K562 (cell line): ENCODE measurements around the gene E2F2. TPM values are rescaled to one million over a fixed set of nuclear protein-coding genes. Genes with fewer than 3 reads are reported as not detected.

Experiments used
- AFF1 ChIP-seq, 2 experiments: fragments of 450-650 bp; IDR thresholded peaks; 2 replicates each; pipeline ENCODE4 v1.6.1; 2018; ENCODE audit warnings: mild to moderate bottlenecking in 2 of 2, low read depth in 1 of 2; ENCODE audit not compliant: partially characterized antibody in 2 of 2
- BCOR ChIP-seq: fragments of 450-650 bp; IDR thresholded peaks from 2 replicates; pipeline ENCODE4 v1.6.1; 2016
- CBFA2T3 ChIP-seq: fragments of 450-650 bp; IDR thresholded peaks from 2 replicates; pipeline ENCODE4 v1.6.1; 2017
- CEBPZ ChIP-seq: fragments of 150-350 bp; IDR thresholded peaks from 2 replicates; pipeline ENCODE4 v1.6.1; 2014; ENCODE audit warnings: low read depth, mild to moderate bottlenecking, low read length, borderline replicate concordance
- DPF2 ChIP-seq: fragments of 450-650 bp; IDR thresholded peaks from 2 replicates; pipeline ENCODE4 v1.6.1; 2016
- FOXK2 ChIP-seq, 2 experiments: fragments of 450-650 bp; IDR thresholded peaks in 1 of 2; conservative IDR thresholded peaks in 1 of 2; 2 replicates each; pipeline ENCODE4 v1.6.1; 2016; ENCODE audit warnings: low read depth in 2 of 2, mild to moderate bottlenecking in 1 of 2
- HDAC2 ChIP-seq: fragments of 450-650 bp; IDR thresholded peaks from 2 replicates; pipeline ENCODE4 v1.6.1; 2016; ENCODE audit warnings: mild to moderate bottlenecking
- HINFP ChIP-seq: fragments of 450-650 bp; conservative IDR thresholded peaks from 2 replicates; pipeline ENCODE4 v1.6.1; 2016; ENCODE audit warnings: missing genetic modification characterization, low read depth, mild to moderate bottlenecking, control low read depth, missing compliant biosample characterization
- NR4A1 ChIP-seq, 2 experiments: fragments of 250-450 bp in 1 of 2; fragments of 450-650 bp in 1 of 2; sonication (Bioruptor Pico) in 1 of 2; IDR thresholded peaks; 2 replicates each; pipeline versions ENCODE4 v1.4.0 to v1.6.1; 2016 to 2020; ENCODE audit warnings: mild to moderate bottlenecking in 2 of 2, missing compliant biosample characterization in 1 of 2, missing genetic modification characterization in 1 of 2, moderate library complexity in 1 of 2
- PHB2 ChIP-seq: fragments of 450-650 bp; IDR thresholded peaks from 2 replicates; pipeline ENCODE4 v1.6.1; 2017; ENCODE audit warnings: low read depth
- ZC3H11A ChIP-seq: IDR thresholded peaks from 2 replicates; pipeline ENCODE4 v1.6.1; 2012; ENCODE audit warnings: low read depth, low read length, improper control_type of control experiment
- ZZZ3 ChIP-seq: fragments of 450-650 bp; IDR thresholded peaks from 2 replicates; pipeline ENCODE4 v1.6.1; 2016; ENCODE audit warnings: antibody characterized with exemption, mild to moderate bottlenecking, moderate library complexity
- polyA plus RNA-seq, 8 experiments: library from polyadenylated mRNA; depleted of rRNA in 4 of 8; stranded (reverse) in 5 of 8; unstranded in 3 of 8; fragments of >200 nt; fragmentation: Nextera tagmentation in 2 of 8; fragmentation: Illumina TruSeq in 1 of 8; extraction: Ambion mirVana in 2 of 8; extraction: Trizol in 1 of 8; gene quantifications; 2 replicates each; pipeline versions ENCODE4 v1.2.1 to v1.2.3, GENCODE V29; 2011 to 2014; ENCODE audit warnings: inconsistent platforms in 1 of 8, missing spikeins in 1 of 8
- total RNA-seq, 7 experiments: library from RNA; depleted of rRNA in 6 of 7; stranded (reverse); fragments of >200 nt in 6 of 7; fragmentation: Illumina TruSeq in 2 of 7; extraction: Trizol in 2 of 7; gene quantifications; 2 replicates each; pipeline versions ENCODE4 v1.2.1 to v1.2.3, GENCODE V29; 2011 to 2021; ENCODE audit warnings: low replicate concordance in 1 of 7
- TF ChIP-seq, protein P1 (sequence below), 2 experiments: fragments of 450-650 bp; IDR thresholded peaks; 2 replicates each; pipeline ENCODE4 v1.6.1; 2016

E2F2 gene
- total and polyA plus RNA-seq, 9 of the 15 experiments (the other 6 are each of a cell fraction or from before 2014, with no cell fraction given): 3.1 to 25.3 (median 11.4) TPM

DNA sequence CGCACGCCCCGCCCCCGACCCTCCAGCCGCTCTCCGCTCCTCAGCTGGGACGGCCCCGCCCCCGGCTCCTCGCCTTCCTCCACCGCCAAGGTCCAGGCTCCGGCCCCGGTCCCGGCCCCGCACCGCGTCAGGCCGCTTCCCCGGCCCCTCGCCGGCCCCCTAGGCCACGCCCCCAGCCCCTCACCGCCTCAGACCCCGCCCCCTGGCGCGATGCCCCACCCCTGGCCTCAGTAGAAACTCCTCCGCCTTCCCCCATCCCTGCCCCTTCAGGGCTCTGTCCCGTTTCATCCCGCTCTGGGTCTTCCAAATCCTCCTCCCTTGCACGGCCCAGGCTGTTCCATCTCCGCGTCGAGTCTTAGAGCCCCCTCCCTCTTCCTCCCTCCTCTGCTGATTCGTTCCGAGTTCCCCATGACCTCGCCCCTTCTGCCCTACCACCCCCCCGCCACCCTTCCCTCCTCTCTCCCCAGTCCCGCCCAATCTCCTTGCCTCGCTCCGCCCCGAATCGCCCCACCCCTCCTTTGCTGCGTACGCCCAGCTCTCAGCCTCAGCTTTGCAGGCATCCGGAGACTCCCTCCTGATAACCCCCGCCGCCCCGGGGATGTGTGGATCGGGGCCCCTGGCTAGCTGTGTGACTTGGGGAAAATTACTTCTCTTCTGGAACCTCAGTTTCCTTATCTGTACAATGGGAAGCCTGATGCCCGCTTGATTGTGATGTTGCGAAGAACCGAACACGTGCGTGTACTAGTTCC lies 46.6 kb downstream of the E2F2 start (continued):
- TF ChIP-seq, protein P1, sequence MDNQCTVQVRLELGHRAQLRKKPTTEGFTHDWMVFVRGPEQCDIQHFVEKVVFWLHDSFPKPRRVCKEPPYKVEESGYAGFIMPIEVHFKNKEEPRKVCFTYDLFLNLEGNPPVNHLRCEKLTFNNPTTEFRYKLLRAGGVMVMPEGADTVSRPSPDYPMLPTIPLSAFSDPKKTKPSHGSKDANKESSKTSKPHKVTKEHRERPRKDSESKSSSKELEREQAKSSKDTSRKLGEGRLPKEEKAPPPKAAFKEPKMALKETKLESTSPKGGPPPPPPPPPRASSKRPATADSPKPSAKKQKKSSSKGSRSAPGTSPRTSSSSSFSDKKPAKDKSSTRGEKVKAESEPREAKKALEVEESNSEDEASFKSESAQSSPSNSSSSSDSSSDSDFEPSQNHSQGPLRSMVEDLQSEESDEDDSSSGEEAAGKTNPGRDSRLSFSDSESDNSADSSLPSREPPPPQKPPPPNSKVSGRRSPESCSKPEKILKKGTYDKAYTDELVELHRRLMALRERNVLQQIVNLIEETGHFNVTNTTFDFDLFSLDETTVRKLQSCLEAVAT (IDR thresholded peaks at IDR 0.05): 0 out of 4 replicates have a peak, but pooled peaks of 1 of the 2 experiments have one; percentile 28
- TF ChIP-seq HDAC2: peak; percentile 99
- TF ChIP-seq PHB2: no peak
- TF ChIP-seq HINFP (tag): no peak
- TF ChIP-seq DPF2: peak; percentile 85
- peak; percentile 99 for TF ChIP-seq BCOR
- TF ChIP-seq CEBPZ: no peak
- TF ChIP-seq AFF1 (IDR thresholded peaks at IDR 0.05; ENCODE audit: low read depth in 1 of 2, partially characterized antibody in 2 of 2): peak in 1 of 2 experiments; percentile 38
- TF ChIP-seq CBFA2T3: no peak
- TF ChIP-seq NR4A1 (CRISPR knock-in tag; IDR thresholded peaks at IDR 0.05): no peak
- no peak for TF ChIP-seq NR4A1 (tag; IDR thresholded peaks at IDR 0.05)
- no peak for TF ChIP-seq ZZZ3
- TF ChIP-seq FOXK2 (conservative IDR thresholded peaks at IDR 0.05 in 1 of 2, IDR thresholded peaks at IDR 0.05 in 1 of 2; ENCODE audit: low read depth in 2 of 2): 0 out of 4 replicates have a peak, but pooled peaks of 1 of the 2 experiments have one; percentile 49
- TF ChIP-seq ZC3H11A: no peak
